ENCODE measurements around the gene TCAIM.

The TCAIM gene

DNA sequence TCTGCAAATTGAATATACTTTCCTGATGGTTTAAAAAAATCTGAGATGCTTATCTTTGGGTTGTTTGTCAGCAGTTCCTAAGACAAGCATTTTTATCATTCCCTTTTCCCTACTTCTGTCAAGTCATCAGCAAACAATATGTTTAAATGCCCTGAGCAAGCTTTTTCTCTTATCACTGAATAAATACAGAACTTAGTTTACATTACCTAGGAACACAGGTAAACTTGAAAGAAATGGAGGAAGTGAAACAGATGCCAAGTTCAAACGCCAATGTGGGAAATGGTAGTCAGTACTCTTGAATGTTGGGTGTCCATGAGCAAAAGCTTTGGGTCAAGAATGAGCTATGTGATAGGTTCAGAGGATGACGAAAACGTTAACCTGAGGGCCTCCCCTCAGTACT lies 17.2 kb upstream of the TCAIM start:
- Histone ChIP-seq H3K4me3 (IDR thresholded peaks at IDR 0.05; ENCODE audit: insufficient read depth, low read depth, low read length) (no peak overlapping the region), H3K4me2 (no peak overlapping the region), H3K36me3 (ENCODE audit: insufficient read depth) (no peaks in the 10 kb centered on the region), H3K4me1 (ENCODE audit: low read depth, poor library complexity, severe bottlenecking) (no peaks in the 10 kb centered on the region), H4K20me1 (ENCODE audit: insufficient read depth) (no peaks in the 10 kb centered on the region), H2AFZ (ENCODE audit: low read depth) (no peak overlapping the region), H3K27me3 (ENCODE audit: insufficient read depth, low read depth) (no peaks in the 10 kb centered on the region), H3K9ac (no peak overlapping the region), H3K27ac (no peak overlapping the region), H3K79me2 (ENCODE audit: insufficient read depth, low read depth) (no peaks in the 10 kb centered on the region)
- TF ChIP-seq, protein P1, sequence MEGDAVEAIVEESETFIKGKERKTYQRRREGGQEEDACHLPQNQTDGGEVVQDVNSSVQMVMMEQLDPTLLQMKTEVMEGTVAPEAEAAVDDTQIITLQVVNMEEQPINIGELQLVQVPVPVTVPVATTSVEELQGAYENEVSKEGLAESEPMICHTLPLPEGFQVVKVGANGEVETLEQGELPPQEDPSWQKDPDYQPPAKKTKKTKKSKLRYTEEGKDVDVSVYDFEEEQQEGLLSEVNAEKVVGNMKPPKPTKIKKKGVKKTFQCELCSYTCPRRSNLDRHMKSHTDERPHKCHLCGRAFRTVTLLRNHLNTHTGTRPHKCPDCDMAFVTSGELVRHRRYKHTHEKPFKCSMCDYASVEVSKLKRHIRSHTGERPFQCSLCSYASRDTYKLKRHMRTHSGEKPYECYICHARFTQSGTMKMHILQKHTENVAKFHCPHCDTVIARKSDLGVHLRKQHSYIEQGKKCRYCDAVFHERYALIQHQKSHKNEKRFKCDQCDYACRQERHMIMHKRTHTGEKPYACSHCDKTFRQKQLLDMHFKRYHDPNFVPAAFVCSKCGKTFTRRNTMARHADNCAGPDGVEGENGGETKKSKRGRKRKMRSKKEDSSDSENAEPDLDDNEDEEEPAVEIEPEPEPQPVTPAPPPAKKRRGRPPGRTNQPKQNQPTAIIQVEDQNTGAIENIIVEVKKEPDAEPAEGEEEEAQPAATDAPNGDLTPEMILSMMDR (conservative IDR thresholded peaks at IDR 0.05; ENCODE audit: low read depth, low read length): no peak

DNA sequence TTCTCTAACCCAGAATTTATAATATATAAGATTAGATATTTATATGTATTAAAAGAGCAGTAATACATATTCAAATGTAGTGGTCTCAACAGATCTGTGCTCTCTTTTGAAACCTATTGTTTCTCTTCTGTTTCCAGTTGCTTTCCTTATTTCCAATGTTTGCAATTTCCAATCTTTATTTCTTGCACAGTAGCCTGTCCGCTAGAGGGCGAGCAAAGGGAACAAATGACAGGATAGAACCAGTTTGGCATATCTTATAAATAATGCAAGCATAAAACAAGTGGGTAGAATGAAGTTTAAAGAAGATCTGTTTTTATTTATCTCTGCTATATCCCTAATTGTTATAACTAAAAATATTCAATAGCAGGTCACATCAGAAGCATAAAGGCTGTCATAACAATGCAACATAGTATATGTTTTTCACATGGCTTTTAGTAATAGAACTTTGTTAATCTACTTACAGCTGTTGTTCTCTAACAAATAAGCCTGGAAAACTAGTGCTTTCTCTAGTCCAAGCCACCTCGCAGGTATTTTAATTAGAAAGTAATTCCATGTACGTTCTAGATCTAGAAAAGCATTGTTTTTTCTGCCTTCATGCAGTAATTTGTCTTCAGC lies 15.1 kb upstream of the TCAIM start:
- Histone ChIP-seq H3K9ac (no peak overlapping the region), H3K79me2 (ENCODE audit: insufficient read depth, low read depth) (no peaks in the 10 kb centered on the region), H3K4me2 (no peak overlapping the region), H4K20me1 (ENCODE audit: insufficient read depth) (no peaks in the 10 kb centered on the region), H3K4me1 (ENCODE audit: low read depth, poor library complexity, severe bottlenecking) (no peaks in the 10 kb centered on the region), H2AFZ (ENCODE audit: low read depth) (no peak overlapping the region), H3K27ac (no peak overlapping the region), H3K4me3 (IDR thresholded peaks at IDR 0.05; ENCODE audit: insufficient read depth, low read depth, low read length) (no peak overlapping the region), H3K36me3 (ENCODE audit: insufficient read depth) (no peaks in the 10 kb centered on the region), H3K27me3 (ENCODE audit: insufficient read depth, low read depth) (no peaks in the 10 kb centered on the region)
- TF ChIP-seq, protein P1 (conservative IDR thresholded peaks at IDR 0.05; ENCODE audit: low read depth, low read length): peak; percentile 58; the same call in 1 of the 2 replicates

DNA sequence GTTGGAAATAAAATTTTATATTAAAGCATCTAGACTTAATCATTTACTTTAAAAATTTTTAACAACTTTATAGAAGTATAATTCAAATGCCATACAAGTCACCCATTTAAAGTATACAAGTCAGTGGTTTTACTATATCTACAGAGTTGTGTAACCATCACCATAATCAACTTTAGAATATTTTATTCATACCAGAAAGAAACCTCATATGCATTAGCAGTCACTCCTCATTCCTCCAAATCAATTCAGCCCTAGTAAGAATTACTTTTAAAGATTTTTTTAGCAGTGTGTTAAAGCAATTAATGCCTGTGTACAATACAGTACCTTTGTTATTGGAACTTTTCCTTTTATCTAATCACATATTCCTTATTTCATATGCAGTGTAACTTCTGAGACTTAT lies 14.0 kb upstream of the TCAIM start:
- Histone ChIP-seq H3K4me2 (no peak overlapping the region), H3K36me3 (ENCODE audit: insufficient read depth) (no peaks in the 10 kb centered on the region), H2AFZ (ENCODE audit: low read depth) (no peak overlapping the region), H3K4me1 (ENCODE audit: low read depth, poor library complexity, severe bottlenecking) (no peaks in the 10 kb centered on the region), H3K9ac (no peak overlapping the region), H4K20me1 (ENCODE audit: insufficient read depth) (no peaks in the 10 kb centered on the region), H3K27me3 (ENCODE audit: insufficient read depth, low read depth) (no peaks in the 10 kb centered on the region), H3K79me2 (ENCODE audit: insufficient read depth, low read depth) (no peaks in the 10 kb centered on the region), H3K4me3 (IDR thresholded peaks at IDR 0.05; ENCODE audit: insufficient read depth, low read depth, low read length) (no peak overlapping the region), H3K27ac (no peak overlapping the region)
- TF ChIP-seq, protein P1 (conservative IDR thresholded peaks at IDR 0.05; ENCODE audit: low read depth, low read length): no peak

DNA sequence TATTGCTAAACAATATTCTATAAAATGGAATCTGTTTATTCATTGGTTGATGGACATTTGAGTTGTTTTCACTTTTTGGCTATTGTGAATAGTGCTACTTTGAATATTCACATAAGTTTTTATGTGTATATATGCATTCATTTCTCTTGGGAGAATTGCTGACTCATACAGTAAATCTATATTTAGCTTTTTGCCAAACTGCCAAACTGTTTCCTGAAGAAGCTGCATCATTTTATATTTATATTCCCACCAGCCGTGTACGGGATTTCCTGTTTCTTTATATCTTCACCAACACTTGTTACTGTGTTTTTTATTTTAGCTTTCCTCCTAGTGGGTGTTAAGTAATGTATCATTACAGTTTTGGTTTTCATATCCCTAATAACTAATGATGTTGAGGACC lies 12.5 kb upstream of the TCAIM start:
- Histone ChIP-seq H3K4me3 (IDR thresholded peaks at IDR 0.05; ENCODE audit: insufficient read depth, low read depth, low read length) (no peak overlapping the region), H3K9ac (no peak overlapping the region), H2AFZ (ENCODE audit: low read depth) (no peak overlapping the region), H3K4me1 (ENCODE audit: low read depth, poor library complexity, severe bottlenecking) (no peaks in the 10 kb centered on the region), H3K27ac (no peak overlapping the region), H3K79me2 (ENCODE audit: insufficient read depth, low read depth) (no peaks in the 10 kb centered on the region), H3K4me2 (no peak overlapping the region), H3K27me3 (ENCODE audit: insufficient read depth, low read depth) (no peaks in the 10 kb centered on the region), H3K36me3 (ENCODE audit: insufficient read depth) (no peaks in the 10 kb centered on the region), H4K20me1 (ENCODE audit: insufficient read depth) (no peaks in the 10 kb centered on the region)
- TF ChIP-seq, protein P1 (conservative IDR thresholded peaks at IDR 0.05; ENCODE audit: low read depth, low read length): no peak

Measured in KMS-11 (cell line).